ENCODE data around the gene MAP3K9.

The MAP3K9 gene

DNA sequence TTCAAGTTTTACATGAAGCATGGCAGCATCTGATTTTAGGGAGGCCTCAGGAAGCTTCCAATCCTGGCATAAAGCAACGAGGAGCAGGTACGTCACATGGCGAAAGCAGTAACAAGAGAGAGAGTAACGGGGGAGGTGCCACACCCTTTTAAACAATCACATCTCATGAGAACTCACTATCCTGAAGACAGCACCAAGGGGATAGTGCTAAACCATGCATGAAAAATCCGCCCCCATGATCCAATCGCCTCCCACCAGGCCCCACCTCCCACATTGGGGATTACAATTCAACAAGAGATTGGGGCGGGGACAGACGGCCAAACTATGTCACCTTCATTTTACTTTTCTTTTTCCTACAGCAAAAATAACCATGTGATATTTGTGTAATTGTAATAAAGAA is 7.2 kb upstream of the MAP3K9 start:
- no peak for DNase-seq

DNA sequence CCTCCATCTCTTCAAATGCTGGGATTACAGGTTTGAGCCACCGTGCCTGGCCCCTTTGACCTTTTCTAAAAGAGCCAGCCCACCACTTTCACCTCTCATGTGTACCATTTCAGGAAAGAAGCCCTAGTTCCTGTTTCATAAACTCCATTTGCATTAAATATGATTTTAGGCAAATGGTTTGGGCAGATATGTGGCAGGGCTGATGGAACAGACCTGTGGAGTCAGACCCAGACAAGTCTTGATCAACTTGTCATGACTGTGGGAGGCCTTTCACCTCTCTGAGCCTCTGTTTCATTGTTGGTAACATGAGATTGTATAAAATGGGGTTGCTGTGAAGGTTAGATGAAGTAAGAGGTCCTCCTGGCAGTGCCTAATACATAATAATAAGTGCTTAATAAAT is 5.2 kb upstream of the MAP3K9 start:
- no peak for DNase-seq

DNA sequence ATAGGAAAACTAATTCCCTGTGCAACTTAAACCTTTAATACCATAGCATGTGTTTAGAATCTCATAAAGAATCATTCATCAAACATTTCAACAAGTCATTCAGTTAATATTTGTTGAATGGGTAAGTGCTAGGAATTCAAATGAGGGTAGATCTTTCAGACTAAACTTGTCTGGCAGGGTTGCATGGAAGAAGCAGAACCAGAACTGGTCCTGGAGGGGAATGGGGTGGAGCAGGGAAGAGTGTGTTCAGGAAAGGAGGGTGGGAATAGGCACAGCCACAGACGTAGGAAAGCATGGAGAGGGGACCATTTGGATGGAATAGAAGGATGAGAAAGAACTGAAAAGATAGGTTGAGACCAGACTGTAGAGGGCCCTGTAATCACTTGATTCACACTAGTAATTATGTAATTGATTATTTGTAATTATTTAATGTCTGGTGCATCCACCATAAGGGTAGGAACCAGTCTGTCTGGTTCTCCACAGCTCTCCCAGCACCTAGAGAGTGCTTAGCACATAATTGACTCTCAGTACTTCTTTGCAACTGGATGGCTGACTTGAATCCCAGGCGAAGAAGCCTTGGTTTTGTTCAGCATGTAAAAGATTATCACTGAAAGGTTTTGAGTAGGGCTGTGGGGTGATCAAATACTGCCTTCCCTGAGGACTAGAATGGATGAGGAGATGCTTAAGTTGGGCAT is 3.0 kb upstream of the MAP3K9 start:
- DNase-seq, result no peak

DNA sequence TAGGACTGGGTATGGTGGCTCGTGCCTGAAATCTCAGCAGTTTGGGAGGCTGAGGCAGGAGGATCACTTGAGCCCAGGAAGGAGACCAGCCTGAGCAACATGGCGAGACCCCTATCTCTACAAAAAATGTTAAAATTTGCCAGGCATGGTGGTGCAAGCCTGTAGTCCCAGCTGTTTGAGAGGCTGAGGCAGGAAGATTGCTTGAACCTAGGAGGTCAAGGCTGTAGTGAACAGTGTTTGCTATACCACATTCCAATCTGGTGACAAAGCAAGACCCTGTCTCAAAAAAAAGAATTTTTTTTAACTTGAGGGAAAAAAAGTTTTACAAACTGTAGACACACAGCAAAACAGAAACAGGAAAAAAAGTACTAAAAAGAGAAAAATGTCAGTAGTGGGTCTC is 2.3 kb upstream of the MAP3K9 start:
- no peak for DNase-seq

DNA sequence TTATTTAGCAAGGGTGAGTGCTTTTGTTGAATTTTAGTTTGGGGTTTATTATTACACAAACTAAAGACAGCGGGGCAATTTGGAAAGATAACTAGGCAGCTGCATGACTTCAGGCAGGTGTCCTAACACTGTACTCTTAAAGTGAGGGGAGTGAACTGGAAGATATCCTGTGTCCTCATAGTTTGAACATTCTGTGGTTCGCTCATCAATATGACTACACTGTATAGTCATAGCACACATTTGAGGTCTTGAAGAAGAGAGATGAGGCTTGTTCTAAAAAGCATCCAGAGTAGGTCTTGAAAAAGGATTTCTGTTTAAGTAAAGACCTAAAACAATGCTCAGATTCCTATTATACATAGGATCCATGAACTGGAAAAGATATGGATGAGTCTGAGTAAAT is 1.7 kb upstream of the MAP3K9 start:
- DNase-seq, result no peak

DNA sequence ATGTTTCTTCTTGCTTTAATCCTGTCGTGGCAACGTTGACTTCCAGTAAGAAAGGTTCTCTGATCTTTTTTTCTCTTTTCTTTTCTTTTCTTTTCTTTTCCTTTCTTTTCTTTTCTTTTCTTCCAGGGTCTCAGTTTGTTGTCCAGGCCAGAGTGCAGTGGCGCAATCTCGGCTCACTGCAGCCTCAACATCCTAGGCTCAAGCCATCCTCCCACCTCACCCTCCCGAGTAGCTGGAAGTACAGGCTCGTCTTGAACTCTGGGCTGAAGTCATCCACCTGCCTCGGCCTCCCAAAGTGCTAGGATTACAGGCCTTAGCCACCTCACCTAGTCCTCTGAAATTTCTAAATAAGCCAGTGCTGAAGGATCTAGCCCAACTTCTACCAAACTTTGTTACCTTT is 1.3 kb upstream of the MAP3K9 start:
- DNase-seq, result no peak

DNA sequence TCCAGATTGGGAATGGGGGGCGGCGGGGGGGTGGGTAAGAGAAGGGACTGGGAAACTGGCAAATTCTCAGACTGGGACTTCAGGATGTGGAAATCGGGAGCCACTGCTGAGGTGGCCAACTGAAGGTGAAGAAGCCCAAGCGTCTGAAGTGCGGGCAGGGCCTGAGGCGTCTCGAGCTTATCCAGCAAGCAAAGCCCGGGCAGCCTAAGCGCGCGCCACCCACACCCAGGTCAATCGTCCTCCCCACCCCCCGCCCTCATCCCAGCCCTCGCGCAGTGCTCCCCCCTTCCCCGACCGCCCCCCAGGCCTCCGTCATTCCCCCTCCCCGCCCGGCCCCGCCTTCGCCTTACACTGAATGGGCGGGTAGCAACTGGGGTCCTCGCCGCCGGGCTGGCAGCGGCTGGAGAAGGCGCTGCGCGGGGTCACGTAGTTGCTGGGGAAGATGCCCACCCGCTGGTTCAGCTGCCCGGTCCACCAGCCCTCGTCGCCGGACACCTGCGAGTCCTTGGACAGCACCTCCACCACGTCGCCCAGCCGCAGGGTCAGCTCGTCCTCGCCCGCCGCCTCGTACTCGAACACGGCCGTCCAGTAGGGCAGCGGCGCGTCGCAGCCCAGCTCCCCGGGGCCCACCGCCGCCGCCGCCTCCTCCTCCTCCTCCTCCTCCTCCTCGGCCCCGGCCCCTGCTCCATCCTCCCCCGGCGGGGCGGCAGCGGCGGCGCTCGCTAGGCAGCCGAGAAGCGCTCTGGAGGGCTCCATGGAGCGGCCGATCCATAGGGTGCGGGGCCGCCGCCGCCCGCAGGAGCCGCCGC is 693 bp downstream of the MAP3K9 start:
- peak; percentile 47 for DNase-seq

DNA sequence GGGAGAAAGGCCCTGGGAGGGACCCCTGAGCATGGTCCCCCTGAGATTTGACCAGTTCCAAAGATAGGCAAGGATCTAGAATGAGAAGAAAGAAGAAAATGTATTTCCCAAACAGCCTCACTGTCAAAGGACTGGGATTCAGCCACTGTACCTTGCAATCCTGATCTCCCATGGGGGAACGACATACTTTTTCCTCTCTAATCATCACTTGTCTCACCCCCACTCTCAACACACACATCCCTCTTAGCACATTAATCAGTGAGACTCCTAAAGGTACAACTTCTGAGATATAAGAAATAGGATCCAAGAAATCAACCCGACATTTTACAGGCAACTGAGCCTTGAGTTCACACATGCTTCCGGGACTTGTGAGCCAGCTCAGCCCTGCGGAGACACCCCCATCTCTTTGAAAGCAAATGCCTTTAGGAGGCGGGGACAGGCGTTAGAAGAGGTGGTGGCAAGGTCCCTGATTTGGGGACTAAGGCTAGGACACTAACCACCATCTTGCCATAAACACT is 1.4 kb downstream of the MAP3K9 start:
- peak; percentile 54 for DNase-seq

DNA sequence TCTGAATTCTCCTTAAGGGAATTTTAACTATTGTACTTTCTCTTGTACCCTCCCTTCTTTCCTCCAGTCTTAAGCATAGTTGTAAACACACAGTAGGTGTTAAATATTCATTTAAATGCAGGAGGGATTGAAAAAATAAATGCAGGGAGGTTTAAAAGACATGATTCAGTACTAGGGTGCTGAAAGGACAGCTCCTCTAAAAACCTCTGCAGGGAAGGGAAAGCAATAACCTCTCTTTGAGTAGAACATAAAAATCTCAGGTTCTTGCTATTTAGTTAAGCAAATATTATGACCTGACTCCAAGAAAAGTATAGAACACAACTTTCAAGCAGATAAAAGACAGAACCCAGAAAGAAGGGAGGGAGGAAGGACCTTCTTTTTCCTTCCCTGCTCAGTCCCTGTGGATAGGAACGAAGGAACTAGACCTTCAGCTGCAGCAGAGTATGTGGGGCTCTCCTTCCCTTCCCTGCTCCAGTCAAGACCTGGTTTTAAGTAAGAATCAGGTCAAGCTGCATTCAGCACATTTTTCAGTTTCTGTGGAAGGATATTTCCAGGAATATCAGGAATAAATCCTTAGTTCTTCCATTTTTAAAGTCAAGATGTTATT is 4.7 kb downstream of the MAP3K9 start:
- peak; percentile 41 for DNase-seq

DNA sequence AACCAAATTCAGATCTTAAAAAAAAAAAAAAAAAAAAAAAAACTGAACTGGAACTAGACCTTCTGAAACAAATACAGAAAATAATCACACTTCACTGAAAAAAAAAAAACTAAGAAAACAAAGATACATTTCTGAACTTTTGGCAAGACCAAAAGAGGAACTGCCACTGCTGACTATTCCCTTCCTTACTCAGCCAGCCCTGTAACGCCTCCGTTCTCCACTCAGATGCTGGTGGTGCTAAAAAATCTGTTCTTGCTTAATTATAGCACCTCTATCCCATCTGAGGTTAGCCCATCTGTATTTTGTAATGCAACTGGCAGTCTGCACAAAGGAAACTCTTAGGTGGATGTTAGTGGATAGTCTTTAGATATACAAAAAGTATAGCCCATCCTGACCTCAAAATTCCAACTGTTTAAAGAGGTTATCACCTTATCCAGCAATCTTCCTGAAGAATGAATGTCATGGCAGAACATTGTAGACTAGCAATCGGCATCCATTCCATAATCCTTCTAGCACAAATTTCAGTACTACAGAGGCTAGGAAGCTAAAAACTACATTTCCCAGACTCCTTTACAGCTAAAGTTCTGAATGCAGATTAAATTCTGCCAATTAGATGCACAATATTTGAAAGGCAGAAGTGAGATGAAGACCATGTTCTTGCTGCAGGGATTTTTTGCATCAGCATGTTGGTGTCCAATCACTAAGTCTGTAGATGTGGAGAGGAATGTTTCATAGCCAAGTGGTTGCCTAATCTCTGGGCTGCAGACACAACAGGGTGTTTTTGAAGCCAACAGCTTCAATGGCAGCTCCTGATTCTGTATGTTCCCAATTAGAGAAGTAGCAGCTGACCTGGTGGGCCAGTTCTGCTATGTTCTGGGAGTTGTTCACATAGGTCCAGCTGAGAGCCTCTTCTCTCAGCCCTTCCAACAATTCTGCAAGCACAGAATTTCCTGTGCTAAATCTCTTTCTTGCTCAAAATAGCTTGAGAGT is 5.7 kb downstream of the MAP3K9 start:
- peak; percentile 51 for DNase-seq

DNA sequence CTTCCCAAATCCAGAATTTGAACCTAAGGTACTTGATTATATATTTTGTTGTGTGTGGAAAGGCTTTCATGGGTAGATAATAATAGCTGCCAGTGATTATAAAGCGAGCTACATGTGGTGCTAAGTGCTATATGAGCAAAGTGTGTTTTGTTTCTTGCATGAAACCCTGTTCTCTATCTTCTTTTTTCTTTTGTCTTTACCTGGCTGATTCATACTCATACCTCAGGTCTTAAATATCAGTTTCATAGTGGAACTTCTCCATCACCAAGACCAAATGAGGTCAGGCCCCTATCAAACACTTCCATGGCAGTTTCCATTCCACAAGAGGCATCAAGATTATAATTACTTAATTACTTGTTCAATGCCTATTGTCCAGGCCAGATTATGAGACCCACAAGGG is 6.9 kb downstream of the MAP3K9 start:
- DNase-seq, result no peak

DNA sequence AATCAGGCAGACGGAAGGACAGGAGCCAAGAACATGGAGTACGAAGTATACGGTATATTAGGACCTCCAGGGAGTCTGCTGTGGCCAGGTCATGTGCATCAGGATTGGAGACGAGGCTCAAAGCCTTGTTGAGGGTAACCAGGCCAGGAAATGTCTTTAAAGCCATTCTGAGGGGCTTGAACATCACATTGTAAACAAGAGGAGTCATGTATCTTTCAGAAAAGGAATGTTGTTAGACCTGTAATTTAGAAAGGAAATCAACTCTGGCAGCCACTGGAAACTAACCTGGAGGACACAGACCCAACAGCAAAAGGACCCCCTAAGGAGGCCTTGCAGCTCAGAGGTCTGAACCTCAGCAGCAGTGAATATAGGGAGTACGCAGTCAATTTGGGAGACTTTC is 7.5 kb downstream of the MAP3K9 start:
- no peak for DNase-seq

DNA sequence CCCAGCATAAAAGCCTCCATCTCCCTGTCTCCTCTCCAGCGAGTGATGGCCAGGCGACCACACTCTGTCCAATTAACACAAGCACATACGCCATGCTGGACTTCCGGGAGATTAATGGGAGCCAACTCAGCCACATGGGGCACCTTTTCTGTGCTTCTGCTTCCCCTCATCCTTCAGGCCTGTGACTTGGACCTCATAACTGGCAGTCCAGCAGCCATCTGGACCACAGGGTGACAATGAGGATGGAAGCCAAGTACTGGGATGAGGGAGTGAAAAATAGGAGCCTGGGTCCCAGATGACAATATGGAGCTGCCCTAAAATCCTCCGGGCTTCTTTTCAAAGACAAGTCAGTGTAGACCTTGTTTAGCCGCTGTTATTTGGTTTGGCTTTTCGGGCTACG is 12.8 kb downstream of the MAP3K9 start:
- no peak for DNase-seq

DNA sequence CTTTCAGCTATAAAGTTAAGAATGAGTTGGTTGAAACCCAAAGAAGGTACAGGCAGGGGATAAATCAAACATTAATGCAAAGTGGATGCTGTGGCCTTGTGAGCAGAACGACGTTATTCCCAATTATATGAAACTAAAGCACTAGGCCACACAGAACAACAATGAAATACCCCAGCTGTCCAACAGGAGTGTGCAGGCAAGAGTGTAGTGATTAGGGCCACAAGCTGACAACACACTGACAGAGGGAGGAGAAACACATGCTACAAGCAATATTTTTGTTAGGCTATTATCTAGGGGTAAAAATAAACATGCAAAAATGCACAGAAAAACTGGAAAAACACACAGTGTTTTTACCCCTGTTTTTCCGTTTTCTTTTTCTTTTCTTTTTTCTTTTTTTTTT is 15.0 kb downstream of the MAP3K9 start:
- no peak for DNase-seq

DNA sequence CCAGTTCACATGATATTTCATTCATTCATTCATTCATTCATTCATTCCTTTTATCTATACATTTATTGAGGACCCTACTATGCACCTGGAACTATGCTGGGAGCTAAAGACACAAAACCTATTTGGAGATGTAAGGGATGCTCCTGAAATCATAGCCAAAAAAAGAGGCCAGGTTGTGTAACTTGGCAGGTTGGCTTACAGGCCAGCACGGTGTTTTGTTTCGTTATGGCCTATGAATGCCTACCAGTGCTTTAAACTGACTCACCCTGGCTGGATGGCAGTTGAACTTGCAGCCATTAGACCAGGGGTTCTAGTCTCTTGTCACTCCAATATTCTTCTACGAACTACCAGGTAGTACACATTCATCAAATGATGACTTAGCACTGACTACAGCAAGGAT is 15.7 kb downstream of the MAP3K9 start:
- DNase-seq, result no peak

DNA sequence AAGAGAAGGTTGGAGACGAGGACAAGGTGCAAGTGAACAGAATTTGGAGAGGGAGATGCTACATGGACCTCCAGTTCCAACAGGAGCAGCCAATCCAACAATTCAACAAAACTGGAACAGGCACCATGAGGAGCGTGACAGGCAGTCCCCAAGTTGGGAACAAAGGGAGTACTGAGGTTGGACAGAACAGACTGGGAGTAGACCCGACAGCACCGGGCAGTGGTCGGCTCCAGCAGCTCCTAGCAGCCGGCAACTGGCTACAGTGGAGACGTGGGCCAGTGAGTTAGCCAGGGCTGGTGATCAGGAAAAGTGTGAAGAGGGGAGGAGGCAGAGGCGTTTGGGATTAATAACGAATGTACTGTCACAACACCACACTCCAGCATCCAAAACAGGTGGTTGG is 16.4 kb downstream of the MAP3K9 start:
- DNase-seq, result no peak

DNA sequence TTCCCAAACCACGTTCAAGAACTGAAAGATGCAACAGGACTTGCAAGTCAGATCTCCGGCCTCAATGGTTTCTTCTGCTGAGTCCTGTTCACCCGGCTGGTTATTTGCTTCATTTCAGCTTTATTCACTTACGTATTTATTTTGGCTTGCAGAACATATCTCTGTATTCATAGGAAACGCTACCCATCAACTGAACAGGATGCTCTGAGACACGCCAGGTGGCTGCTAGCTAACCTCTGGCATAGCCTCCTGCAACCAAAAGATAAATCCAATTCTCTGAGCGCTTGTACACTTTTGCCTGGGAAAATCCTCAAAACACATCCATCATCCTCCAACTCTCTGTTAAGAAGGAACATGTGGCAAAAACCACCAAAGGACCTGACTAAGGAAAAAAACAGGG is 17.3 kb downstream of the MAP3K9 start:
- no peak for DNase-seq

DNA sequence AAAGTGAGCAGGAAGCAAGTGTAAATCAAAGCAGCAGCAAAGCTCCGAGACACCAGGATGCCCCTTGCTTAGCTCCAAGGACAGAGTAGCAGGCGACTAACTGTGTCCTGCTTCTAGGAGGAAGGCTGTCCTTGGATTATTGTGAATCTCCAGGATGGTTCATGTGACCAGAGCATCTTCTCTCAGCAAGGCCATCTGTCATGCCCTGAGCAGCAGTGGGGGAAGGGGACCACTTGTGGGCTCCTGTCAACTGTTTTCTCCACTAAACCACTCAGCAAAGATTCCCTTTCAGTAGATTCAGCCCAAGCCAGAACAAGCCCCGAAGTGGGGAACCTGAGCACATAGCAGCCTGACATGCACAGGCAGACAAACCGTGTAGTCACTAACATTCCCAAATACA is 19.4 kb downstream of the MAP3K9 start:
- DNase-seq, result no peak

DNA sequence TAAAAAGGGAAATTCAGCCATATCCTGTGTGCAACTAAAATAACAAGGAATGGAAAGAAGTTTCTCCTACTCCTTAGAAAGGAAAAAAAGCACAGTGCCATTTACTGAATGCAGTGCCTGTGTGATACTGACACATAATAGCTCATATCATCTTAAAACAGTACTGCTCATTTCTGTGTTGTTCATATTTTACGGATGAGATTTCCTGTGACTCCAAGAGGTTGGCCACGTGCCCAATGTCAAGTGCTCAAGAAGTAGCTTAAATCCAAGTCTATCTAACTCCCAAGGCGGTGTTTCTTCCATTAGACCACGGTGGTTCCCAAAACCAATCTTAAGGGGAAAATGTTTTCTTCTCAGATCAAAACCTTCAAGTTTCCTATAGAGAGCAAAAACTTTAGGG is 20.0 kb downstream of the MAP3K9 start:
- DNase-seq, result no peak

DNA sequence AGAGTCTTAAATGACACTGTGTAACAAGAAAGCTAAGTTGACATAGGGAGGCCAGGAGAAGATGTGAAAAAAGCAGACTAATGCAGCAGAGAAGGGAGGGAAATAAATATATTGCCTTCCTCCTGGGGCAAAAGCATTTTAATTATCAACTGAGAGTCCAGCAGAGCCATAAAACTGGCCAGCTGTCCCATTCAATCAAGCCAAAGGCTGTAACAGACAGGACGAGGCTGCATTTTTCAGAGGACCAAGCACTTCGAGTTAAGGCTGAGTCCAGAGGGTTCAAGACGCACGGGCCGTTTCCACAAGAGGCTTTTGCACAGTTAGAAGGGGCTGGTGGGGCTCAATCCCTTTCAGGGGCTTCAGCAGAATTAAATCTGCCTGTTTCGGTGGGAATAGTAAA is 20.4 kb downstream of the MAP3K9 start:
- no peak for DNase-seq

DNA sequence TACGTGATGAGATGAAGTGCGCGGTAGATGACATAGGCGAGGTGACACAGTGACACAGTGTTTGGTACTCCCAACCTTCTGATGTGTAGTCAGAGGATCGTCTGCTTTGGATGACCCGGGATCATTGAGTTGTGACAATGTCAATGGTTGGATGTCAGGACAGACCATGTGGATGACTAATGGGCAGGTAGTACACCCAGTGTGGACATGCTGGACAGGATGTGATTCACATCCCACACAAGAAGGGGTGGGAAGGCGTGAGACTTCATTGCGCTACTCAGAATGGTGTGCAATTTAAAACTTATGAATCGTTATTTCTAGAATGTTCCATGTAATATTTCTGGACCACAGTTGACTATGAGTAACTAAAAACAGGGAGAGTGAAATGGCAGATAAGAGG is 23.8 kb downstream of the MAP3K9 start:
- DNase-seq, result no peak

DNA sequence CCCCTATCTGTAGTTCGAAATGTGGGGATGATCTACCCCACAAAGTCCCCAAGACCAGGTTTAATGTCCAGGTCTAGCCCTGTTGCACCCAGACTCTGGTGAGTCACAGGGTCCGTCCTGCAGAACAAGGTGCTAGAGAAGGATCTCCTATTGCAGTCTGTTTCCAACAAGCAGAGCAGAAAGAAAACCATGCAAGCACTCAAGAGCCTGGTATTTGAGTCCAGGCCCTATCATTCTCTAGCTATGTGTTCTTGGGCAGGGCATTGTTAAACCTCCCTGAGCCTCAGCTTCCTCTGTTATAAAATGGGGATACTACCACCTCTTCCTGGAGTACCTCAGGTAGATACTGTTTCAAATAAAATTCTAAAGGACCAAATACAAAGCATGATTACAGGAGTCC is 24.4 kb downstream of the MAP3K9 start:
- no peak for DNase-seq

DNA sequence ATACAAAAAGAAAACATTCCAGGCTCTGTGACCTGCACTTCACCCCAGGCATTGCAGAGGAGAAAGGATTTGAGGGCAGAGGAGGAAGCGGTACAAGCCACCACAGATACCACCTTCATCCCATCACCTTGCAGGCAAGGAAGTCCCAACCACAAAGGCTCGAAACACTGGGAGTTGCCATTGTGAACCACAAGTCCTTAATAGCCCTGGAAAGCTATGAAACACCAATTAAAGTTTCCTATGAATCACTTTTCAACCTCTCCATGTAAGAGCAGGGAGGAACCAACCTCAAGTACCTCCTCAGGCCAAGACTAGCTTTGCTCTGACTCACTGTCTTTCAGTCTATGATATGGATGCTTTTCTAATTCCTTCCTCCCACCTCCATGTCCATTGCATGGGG is 27.0 kb downstream of the MAP3K9 start:
- DNase-seq, result peak; percentile 26
